HepG2 (cell line): Measurements from ENCODE around the gene ZNF77. TPM values are rescaled to one million over a fixed set of nuclear protein-coding genes. Genes with fewer than 3 reads are reported as not detected.
A peak's percentile ranks its signal among the peaks of the same experiment; 100 is the strongest.

Source experiments
- ETV5 ChIP-seq: IDR thresholded peaks from 2 replicates; pipeline ENCODE4 v1.6.1; 2018; ENCODE audit warnings: missing biosample characterization, missing genetic modification reagents, inconsistent platforms, borderline replicate concordance
- HNRNPLL ChIP-seq: fragments of 200-400 bp; formaldehyde crosslinking; IDR thresholded peaks from 2 replicates; pipeline ENCODE4 v1.6.1; 2017; ENCODE audit warnings: mild to moderate bottlenecking, low read depth, low read length; ENCODE audit not compliant: poor library complexity, severe bottlenecking
- SP4 ChIP-seq: sonication (generic); formaldehyde crosslinking; IDR thresholded peaks from 2 replicates; pipeline ENCODE4 v1.8.1; 2023; ENCODE audit warnings: mild to moderate bottlenecking, missing genetic modification reagents
- SRY ChIP-seq: sonication (generic); formaldehyde crosslinking; IDR thresholded peaks from 2 replicates; pipeline ENCODE4 v1.8.0; 2022; ENCODE audit warnings: mild to moderate bottlenecking, missing genetic modification reagents
- STAT6 ChIP-seq: sonication (generic); formaldehyde crosslinking; IDR thresholded peaks from 2 replicates; pipeline ENCODE4 v1.4.0; 2020; ENCODE audit warnings: missing genetic modification reagents, mild to moderate bottlenecking, borderline replicate concordance
- TARDBP ChIP-seq: sonication (generic); formaldehyde crosslinking; IDR thresholded peaks from 2 replicates; pipeline ENCODE4 v1.8.0; 2022; ENCODE audit warnings: mild to moderate bottlenecking, missing genetic modification reagents
- ZBTB2 ChIP-seq: sonication (generic); formaldehyde crosslinking; IDR thresholded peaks from 2 replicates; pipeline ENCODE4 v1.8.0; 2022; ENCODE audit warnings: low read depth, missing genetic modification reagents
- ZFX ChIP-seq: sonication (generic); formaldehyde crosslinking; IDR thresholded peaks from 2 replicates; pipeline ENCODE4 v1.4.0; 2020; ENCODE audit warnings: mild to moderate bottlenecking, low read depth, missing genetic modification reagents, moderate library complexity
- ZNF136 ChIP-seq: sonication (generic); formaldehyde crosslinking; IDR thresholded peaks from 2 replicates; pipeline ENCODE4 v1.8.1; 2022; ENCODE audit warnings: low read depth, mild to moderate bottlenecking, moderate library complexity, missing genetic modification reagents
- ZNF335 ChIP-seq: sonication (generic); formaldehyde crosslinking; IDR thresholded peaks from 2 replicates; pipeline ENCODE4 v1.4.0; 2020; ENCODE audit warnings: missing genetic modification reagents
- ZNF784 ChIP-seq: sonication (generic); formaldehyde crosslinking; IDR thresholded peaks from 2 replicates; pipeline ENCODE4 v1.5.1; 2020; ENCODE audit warnings: missing genetic modification reagents, mild to moderate bottlenecking, borderline replicate concordance
- polyA plus RNA-seq, 8 experiments: library from polyadenylated mRNA; depleted of rRNA in 3 of 8; stranded (reverse) in 7 of 8; unstranded in 1 of 8; fragments of >200 nt; fragmentation: Illumina TruSeq in 4 of 8; extraction: Trizol in 4 of 8; gene quantifications; 2 replicates each; pipeline versions ENCODE4 v1.2.1 to v1.2.3, GENCODE V29; 2011 to 2016; ENCODE audit warnings: low read depth in 4 of 8, missing spikeins in 1 of 8, mixed read lengths in 1 of 8; ENCODE audit not compliant: insufficient read depth in 1 of 8
- total RNA-seq, 5 experiments: library from RNA; depleted of rRNA; stranded (reverse); fragments of >200 nt; fragmentation: Illumina TruSeq; extraction: Trizol; gene quantifications; 2 replicates each; pipeline ENCODE4 v1.2.3, GENCODE V29; 2016; ENCODE audit warnings: low read depth in 1 of 5
- TF ChIP-seq, protein P1 (sequence below): sonication (generic); formaldehyde crosslinking; IDR thresholded peaks from 2 replicates; pipeline ENCODE4 v1.5.1; 2020; ENCODE audit warnings: missing genetic modification reagents, mild to moderate bottlenecking, borderline replicate concordance

Gene ZNF77
- total and polyA plus RNA-seq, 2 of the 13 experiments (the other 11 are each of a cell fraction or from before 2014, with no cell fraction given) = 7.1 to 11.5 TPM

DNA sequence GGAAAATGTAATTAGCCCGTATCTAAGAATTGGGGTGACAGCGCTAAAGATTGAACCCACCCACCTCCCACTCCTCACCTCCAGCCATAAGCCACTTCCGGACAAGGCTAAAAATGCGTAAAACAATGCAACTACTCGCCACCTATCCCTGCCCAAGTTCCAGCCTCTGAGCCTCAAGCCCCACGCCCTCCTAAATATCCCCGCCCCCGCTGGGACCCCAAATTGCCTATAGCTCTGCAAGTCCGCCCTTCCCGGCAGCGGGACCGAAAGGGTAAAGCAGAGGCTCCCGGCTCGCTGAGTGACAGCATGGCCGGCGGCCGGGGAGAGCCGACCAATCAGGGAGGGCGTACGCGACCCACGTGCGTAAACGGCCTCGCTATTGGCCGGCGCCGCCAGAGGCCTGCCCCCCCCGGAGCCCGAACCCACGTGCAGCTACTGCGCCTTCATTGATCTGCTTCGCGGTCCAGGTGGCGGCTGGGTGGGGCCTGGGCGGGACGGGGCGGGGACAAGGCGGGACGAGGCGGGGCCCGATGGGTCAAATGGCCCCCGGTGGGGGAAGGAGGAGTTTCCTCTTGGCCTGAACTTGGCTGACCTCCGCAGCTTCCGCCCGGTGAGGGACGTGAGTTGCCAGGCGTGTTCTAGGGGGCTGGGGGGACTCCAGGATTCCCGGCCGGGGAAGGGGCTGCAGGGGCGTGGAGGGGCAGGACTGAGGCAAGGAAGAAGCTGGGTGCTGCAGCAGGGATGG, 32.4 kb upstream of the ZNF77 start, which contains the start of gene TLE6 (continued):
- TF ChIP-seq SP4 (CRISPR knock-in tag) (peak; percentile 92), ETV5 (CRISPR knock-in tag) (peak; percentile 88), ZNF335 (no peak; the same call in 1 of the 2 replicates), HNRNPLL (peak; percentile 43), ZNF784 (CRISPR knock-in tag) (peak; percentile 77; the same call in 1 of the 2 replicates), ZFX (peak; percentile 59), SRY (CRISPR knock-in tag) (0 out of 2 replicates have a peak, but pooled peaks have one; percentile 78), ZNF136 (CRISPR knock-in tag) (peak; percentile 77; the same call in 1 of the 2 replicates), STAT6 (CRISPR knock-in tag) (peak; percentile 85; the same call in 1 of the 2 replicates), TARDBP (CRISPR knock-in tag) (peak; percentile 71), ZBTB2 (CRISPR knock-in tag) (0 out of 2 replicates have a peak, but pooled peaks have one; percentile 54)
- TF ChIP-seq, protein P1, sequence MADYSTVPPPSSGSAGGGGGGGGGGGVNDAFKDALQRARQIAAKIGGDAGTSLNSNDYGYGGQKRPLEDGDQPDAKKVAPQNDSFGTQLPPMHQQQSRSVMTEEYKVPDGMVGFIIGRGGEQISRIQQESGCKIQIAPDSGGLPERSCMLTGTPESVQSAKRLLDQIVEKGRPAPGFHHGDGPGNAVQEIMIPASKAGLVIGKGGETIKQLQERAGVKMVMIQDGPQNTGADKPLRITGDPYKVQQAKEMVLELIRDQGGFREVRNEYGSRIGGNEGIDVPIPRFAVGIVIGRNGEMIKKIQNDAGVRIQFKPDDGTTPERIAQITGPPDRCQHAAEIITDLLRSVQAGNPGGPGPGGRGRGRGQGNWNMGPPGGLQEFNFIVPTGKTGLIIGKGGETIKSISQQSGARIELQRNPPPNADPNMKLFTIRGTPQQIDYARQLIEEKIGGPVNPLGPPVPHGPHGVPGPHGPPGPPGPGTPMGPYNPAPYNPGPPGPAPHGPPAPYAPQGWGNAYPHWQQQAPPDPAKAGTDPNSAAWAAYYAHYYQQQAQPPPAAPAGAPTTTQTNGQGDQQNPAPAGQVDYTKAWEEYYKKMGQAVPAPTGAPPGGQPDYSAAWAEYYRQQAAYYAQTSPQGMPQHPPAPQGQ (CRISPR knock-in tag) = no peak
